Right lobe of liver (tissue), 4 donors: ENCODE data around the gene SSTR3.

Source experiments
- CTCF ChIP-seq, 4 donors: fragments of 200-600 bp in 3 of 4; fragments of 450-650 bp in 1 of 4; IDR thresholded peaks; one replicate each; pipeline versions ENCODE4 v1.5.1 to v1.8.0; 2016 to 2022; ENCODE audit warnings: antibody characterized with exemption in 4 of 4, mild to moderate bottlenecking in 2 of 4
- POLR2A ChIP-seq: fragments of 450-650 bp; IDR thresholded peaks from one replicate; pipeline ENCODE4 v1.6.1; 2017; ENCODE audit warnings: antibody characterized with exemption, mild to moderate bottlenecking
- donor health status: DM: no; HTN: no; CAD: no.
- donor health status: DM: no; HTN: no; CAD: no.
- donor health status: DM: no; HTN: yes; CAD: no.

- TF ChIP-seq POLR2A (no peak), CTCF (IDR thresholded peaks at IDR 0.05) (no peak)
These were observed 10.2 kb downstream of the SSTR3 start for GRCh38 chr22:37202001-37202555.
